Subcutaneous adipose tissue (tissue), 4 donors: Measurements from ENCODE around the gene PPP4R4. TPM values are rescaled to one million over a fixed set of nuclear protein-coding genes. Genes with fewer than 3 reads are reported as not detected.

Experiments
- CTCF ChIP-seq: fragments of 450-650 bp; IDR thresholded peaks from one replicate; pipeline ENCODE4 v1.5.1; 2016; ENCODE audit warnings: low read depth, mild to moderate bottlenecking, control low read depth, antibody characterized with exemption, moderate library complexity
- total RNA-seq, 4 donors: library from RNA; depleted of rRNA; stranded (reverse); fragments of >200 nt; gene quantifications; one replicate each; pipeline ENCODE4 v1.1.0, GENCODE V29; 2016

The PPP4R4 gene
- total RNA-seq, 4 donors from 2014 or later = 0.33 to 3.4 (median 0.85) TPM

DNA sequence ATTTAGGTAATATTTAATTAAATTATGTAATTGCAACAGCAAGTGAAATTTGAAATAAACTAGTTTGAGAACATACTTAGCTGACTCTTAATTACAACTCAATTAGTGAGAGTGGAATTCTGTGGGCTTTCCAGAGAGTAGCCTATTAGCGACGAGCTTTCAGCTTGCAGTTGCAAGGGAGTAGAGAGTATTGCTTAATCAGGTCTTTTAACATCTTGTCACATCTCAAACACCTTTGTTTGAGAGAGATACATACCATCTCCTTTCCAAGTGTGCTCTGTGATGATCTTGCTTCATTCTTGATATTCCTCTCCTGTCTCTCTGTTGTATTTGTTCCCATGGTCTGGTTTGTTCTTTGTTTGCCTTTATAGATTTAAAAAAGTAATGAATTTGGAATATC, 7.7 kb downstream of the PPP4R4 start:
- TF ChIP-seq CTCF = no peak

GRCh38 chr14:94192536-94192935, 18.4 kb downstream of the PPP4R4 start:
- no peak for TF ChIP-seq CTCF

DNA sequence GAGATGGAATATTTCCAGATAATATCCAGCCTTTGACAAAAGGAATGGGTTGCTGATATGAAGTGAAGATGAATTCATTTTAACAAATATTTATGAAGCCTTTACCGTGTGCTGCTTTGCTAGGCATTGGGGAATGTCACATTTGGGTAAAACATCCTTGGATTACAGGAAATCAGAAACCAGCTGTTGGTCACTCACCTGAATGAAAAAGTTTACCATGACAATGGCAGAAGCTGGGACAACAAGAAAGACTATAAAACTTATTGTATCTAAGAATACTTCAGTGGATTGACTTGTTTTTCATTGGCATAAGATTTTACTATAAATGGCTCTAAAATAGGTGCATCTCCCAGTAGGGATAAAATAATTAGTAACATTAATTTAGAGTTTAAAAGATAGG, 19.7 kb downstream of the PPP4R4 start:
- TF ChIP-seq CTCF = no peak

DNA sequence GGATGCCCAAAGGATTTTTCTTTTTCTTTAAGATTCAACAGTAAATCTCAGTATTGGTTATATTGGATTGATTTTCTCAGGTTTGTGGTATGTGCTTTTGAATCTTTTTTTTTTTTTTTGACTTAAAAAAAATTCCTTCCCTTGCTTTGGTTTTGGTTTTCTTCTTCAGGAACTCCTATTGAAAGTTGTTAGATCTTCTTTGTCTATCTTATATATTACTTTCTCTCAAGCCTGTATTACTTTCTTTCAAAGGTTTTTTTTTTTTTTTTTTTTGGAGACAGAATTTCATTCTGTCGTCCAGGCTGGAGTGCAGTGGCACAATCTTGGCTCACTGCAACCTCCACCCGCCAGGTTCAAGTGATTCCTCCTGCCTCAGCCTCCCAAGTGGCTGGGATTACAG, 21.9 kb downstream of the PPP4R4 start:
- no peak for TF ChIP-seq CTCF

- TF ChIP-seq CTCF = no peak
Observed at GRCh38 chr14:94203473-94204210, 29.5 kb downstream of the PPP4R4 start.

- no peak for TF ChIP-seq CTCF
Observed at GRCh38 chr14:94213021-94213420, 38.9 kb downstream of the PPP4R4 start.

DNA sequence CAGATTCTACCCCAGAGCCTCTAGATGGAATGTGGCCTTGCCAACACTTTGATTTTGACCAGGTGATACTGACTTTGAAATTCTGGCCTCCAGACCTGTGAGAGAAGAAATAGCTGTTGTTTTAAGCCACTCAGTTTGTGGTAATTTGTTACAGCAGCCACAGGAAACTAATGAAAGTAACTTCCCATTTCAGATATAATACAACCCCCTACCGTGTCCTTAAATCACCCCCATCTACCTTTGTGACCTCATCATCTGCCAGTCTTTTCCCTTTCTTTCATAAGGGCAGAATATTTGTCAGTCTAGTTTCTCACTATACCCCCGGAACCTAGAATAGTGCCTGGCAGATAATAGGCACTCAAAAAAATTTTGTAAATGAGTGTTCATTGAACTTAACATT, 39.6 kb downstream of the PPP4R4 start:
- TF ChIP-seq CTCF = no peak
